SU-DHL-6 (cell line): ENCODE results near the gene RAB20.

Experiments
- EZH2phosphoT487 ChIP-seq: fragments of 200-600 bp; sonication (generic), shearing (Covaris generic); conservative IDR thresholded peaks from 2 replicates; pipeline ENCODE4 v1.6.1; 2018; ENCODE audit warnings: mild to moderate bottlenecking, antibody characterized with exemption, low read length, moderate library complexity, mixed read lengths
- TF ChIP-seq, protein P1 (sequence below): fragments of 200-600 bp; sonication (generic); IDR thresholded peaks from one replicate; pipeline ENCODE4 v1.5.1; 2017; ENCODE audit warnings: antibody characterized with exemption, mild to moderate bottlenecking, low read length, moderate library complexity; ENCODE audit not compliant: insufficient read depth, poor library complexity, severe bottlenecking

DNA sequence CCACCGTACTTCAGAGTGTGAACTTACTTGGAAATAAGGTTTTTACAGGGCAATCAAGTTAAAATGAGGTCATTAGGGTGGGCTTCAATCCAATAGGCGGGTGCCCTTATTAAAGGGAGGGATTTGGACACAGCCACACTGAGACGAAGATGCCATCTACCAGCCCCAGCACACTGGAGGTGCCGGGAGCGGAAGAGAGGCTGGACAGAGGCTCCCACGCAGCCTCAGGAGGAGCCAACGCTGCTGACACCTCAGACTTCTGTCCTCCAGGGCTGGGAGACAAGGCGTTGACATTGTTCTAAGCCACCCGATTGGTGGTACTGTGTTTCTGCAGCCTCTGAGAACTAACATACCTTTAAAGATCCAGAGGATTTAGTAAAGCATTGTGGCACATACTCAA is 12.6 kb upstream of the RAB20 start:
- TF ChIP-seq, protein P1, sequence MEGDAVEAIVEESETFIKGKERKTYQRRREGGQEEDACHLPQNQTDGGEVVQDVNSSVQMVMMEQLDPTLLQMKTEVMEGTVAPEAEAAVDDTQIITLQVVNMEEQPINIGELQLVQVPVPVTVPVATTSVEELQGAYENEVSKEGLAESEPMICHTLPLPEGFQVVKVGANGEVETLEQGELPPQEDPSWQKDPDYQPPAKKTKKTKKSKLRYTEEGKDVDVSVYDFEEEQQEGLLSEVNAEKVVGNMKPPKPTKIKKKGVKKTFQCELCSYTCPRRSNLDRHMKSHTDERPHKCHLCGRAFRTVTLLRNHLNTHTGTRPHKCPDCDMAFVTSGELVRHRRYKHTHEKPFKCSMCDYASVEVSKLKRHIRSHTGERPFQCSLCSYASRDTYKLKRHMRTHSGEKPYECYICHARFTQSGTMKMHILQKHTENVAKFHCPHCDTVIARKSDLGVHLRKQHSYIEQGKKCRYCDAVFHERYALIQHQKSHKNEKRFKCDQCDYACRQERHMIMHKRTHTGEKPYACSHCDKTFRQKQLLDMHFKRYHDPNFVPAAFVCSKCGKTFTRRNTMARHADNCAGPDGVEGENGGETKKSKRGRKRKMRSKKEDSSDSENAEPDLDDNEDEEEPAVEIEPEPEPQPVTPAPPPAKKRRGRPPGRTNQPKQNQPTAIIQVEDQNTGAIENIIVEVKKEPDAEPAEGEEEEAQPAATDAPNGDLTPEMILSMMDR = no peak
- no peak for TF ChIP-seq EZH2phosphoT487
